Progenitor cell of endocrine pancreas (in vitro differentiated cells): ENCODE results near the gene CCDC92B. TPM values are rescaled to one million over a fixed set of nuclear protein-coding genes. Genes with fewer than 3 reads are reported as not detected.
"Not testable (repeated sequence)": the region's sequence is repeated elsewhere in the genome, so short reads cannot be mapped to it uniquely, and the experiment has no call there.

ENCODE experiments used
- DNase-seq: peaks from one replicate; pipeline ENCODE4 v3.0.0; 2021; ENCODE audit warnings: low spot score; ENCODE audit not compliant: unreplicated experiment
- H3K27ac Mint-ChIP-seq: 2 replicates; pipeline ENCODE4 v1.8.0; 2021; ENCODE audit warnings: mild to moderate bottlenecking, moderate library complexity, mixed read lengths
- H3K27me3 Mint-ChIP-seq: 2 replicates; pipeline ENCODE4 v1.8.0; 2021; ENCODE audit warnings: mixed read lengths
- H3K36me3 Mint-ChIP-seq: 2 replicates; pipeline ENCODE4 v1.8.0; 2022; ENCODE audit warnings: mixed read lengths; ENCODE audit not compliant: insufficient read depth
- H3K4me1 Mint-ChIP-seq: 2 replicates; pipeline ENCODE4 v1.8.0; 2021; ENCODE audit warnings: low read depth, mixed read lengths
- H3K4me3 Mint-ChIP-seq: 2 replicates; pipeline ENCODE4 v1.8.0; 2021; ENCODE audit warnings: low read depth, mild to moderate bottlenecking, moderate library complexity, mixed read lengths
- H3K9me3 Mint-ChIP-seq: 2 replicates; pipeline ENCODE4 v1.8.0; 2021; ENCODE audit warnings: low read depth, mixed read lengths
- total RNA-seq: library from RNA; stranded (reverse); gene quantifications from 2 replicates; pipeline ENCODE4 v1.2.1, GENCODE V29; 2021
- TF ChIP-seq, protein P1 (sequence below): fragments of 200-600 bp; sonication (generic); IDR thresholded peaks from one replicate; pipeline ENCODE4 v1.5.0; 2021; ENCODE audit warnings: antibody characterized with exemption, mild to moderate bottlenecking; ENCODE audit not compliant: unreplicated experiment

The CCDC92B gene
- total RNA-seq, 1 donor from 2014 or later = 1.3 TPM

DNA sequence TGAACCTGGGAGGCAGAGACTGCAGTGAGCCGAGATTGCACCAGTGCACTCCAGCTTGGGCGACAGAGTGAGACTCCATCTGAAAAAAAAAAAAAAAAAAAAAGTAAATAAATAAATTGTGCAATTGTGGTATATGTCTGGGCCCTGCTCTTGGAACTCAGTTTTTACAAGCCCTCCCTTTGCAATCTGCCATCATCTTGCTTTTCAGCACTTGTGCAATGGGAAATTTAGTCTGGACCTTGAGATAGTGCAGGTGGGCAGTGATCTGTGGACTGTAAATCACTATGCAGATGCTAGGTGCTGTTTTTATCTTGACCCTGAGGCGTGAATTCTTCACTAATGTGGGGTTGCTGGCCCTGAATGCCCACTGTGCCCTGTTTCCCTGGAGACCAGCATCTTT lies 40.2 kb upstream of the CCDC92B start:
- TF ChIP-seq, protein P1, sequence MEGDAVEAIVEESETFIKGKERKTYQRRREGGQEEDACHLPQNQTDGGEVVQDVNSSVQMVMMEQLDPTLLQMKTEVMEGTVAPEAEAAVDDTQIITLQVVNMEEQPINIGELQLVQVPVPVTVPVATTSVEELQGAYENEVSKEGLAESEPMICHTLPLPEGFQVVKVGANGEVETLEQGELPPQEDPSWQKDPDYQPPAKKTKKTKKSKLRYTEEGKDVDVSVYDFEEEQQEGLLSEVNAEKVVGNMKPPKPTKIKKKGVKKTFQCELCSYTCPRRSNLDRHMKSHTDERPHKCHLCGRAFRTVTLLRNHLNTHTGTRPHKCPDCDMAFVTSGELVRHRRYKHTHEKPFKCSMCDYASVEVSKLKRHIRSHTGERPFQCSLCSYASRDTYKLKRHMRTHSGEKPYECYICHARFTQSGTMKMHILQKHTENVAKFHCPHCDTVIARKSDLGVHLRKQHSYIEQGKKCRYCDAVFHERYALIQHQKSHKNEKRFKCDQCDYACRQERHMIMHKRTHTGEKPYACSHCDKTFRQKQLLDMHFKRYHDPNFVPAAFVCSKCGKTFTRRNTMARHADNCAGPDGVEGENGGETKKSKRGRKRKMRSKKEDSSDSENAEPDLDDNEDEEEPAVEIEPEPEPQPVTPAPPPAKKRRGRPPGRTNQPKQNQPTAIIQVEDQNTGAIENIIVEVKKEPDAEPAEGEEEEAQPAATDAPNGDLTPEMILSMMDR = no peak
- Mint-ChIP-seq H3K4me1 (peaks cover 6% of the 10 kb centered on the region), H3K9me3 (no peaks in the 10 kb centered on the region), H3K27ac (no peak overlapping the region), H3K4me3 (no peak overlapping the region), H3K27me3 (no peaks in the 10 kb centered on the region), H3K36me3 (no peaks in the 10 kb centered on the region)
- no peak for DNase-seq

DNA sequence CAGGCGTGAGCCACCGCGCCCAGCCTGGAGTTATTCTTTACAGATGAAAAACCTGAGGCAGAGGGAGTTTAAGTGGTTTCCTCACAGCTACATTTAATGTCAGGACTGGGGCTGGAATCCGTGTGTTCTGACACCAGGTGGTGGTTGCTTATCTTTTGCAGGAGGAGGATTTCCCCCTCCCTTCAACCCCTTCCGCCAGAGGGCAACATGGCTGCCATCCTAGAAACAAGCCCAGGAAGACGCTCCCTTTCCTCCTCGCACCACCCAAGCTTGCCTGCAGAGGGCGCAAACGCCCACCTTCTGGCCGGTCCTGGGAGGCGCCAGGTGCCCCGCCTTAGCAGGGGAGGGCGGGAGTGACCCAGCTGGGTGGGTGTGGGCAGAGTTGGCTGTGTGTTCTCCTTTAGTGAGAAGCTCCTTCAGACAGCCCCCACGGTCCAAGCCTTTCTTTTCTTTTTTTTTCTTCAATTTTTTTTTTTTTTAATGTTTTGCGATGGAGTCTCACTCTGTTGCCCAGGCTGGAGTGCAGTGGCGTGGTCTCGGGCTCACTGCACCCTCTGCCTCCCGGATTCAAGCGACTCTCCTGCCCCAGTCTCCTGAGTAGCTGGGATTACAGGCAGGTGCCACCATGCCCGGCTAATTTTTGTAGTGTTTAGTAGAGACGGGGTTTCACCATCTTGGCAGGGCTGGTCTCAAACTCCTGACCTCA lies 36.9 kb upstream of the CCDC92B start:
- peak; percentile 95 for DNase-seq
- no peak overlapping the region for H3K27ac Mint-ChIP-seq
- H3K4me3 Mint-ChIP-seq = no peak overlapping the region
- H3K27me3 Mint-ChIP-seq = no peaks in the 10 kb centered on the region
- peaks cover 6% of the 10 kb centered on the region for H3K4me1 Mint-ChIP-seq
- no peaks in the 10 kb centered on the region for H3K36me3 Mint-ChIP-seq
- TF ChIP-seq, protein P1 = peak; percentile 90
- no peaks in the 10 kb centered on the region for H3K9me3 Mint-ChIP-seq

DNA sequence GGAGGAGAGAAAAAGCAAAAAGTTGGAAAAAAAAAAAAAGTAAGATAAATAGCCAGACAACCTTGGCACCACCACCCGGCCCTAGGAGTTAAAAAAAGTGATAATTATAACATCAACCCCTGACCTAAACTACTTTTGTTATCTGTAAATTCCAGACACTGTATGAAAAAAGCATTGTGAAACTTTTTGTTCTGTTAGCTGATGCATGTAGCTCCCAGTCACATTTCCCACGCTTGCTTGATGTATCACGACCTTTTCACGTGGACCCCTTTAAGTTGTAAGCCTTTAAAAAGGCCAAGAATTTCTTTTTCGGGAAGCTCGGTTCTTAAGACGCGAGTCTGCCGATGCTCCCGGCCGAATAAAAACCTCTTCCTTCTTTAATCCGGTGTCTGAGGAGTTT lies 35.9 kb upstream of the CCDC92B start:
- not testable (repeated sequence) for H3K4me3 Mint-ChIP-seq, H3K9me3 Mint-ChIP-seq, H3K27me3 Mint-ChIP-seq, H3K4me1 Mint-ChIP-seq, H3K36me3 Mint-ChIP-seq, DNase-seq, H3K27ac Mint-ChIP-seq

DNA sequence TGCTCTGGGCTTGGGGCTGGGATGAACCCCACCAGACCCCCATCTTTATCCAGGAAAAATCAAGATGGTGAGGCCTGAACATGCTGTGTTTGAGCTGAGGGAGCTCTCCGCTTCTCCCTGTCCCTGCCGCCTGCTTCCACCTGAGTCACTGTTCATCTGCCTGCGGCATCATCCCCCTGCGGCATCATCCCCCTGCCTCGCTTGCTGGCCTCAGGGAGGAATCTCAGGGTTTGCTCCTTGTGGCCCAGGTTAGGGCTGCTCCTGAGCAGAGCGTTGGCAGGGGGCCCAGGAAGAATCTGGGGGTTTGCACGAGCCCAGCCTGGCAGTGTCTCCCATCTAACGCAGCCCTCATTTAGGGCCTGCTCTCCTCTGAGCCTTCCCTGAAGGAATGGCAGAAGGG lies 35.4 kb upstream of the CCDC92B start:
- no peak overlapping the region for H3K27ac Mint-ChIP-seq
- DNase-seq = no peak
- no peaks in the 10 kb centered on the region for H3K36me3 Mint-ChIP-seq
- H3K4me3 Mint-ChIP-seq = no peak overlapping the region
- no peaks in the 10 kb centered on the region for H3K9me3 Mint-ChIP-seq
- H3K27me3 Mint-ChIP-seq = no peaks in the 10 kb centered on the region
- peaks cover 6% of the 10 kb centered on the region for H3K4me1 Mint-ChIP-seq
- TF ChIP-seq, protein P1 = no peak

DNA sequence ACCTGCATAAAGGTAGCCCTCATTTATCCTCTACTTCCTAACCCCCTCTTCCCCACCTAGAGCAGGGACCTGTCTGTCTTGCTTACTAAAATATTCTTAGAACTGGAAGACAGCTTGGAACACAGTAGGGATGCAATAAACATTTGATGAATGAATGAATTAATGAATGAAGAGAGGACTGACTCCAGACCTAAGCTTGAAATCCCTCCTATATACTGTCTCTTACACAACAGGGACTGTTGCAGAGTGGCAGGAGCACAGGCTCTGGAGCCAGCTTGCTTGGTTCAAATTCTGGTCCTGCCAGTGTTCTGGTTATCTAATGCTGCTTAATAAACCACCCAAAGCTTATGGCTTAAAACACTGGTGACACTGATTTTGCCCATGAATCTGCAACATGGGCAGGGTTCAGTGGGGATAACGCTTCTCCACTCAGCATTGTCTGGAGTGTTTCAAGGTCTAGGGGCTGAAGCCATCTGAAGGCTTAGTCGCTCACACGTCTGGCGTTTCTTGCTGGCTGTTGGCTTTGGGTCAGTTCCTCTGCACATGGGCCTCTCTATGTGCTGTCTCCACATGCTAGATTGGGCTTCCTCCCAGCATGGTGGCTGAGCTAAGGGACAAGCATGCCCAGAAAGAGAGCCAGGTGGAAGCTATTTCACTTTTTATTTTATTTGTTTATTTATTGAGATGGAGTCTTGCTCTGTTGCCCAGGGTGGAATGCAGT lies 34.0 kb upstream of the CCDC92B start:
- H3K9me3 Mint-ChIP-seq = no peaks in the 10 kb centered on the region

More for the DNA sequence above, 34.0 kb upstream of the CCDC92B start:
- H3K27ac Mint-ChIP-seq = no peak overlapping the region
- no peaks in the 10 kb centered on the region for H3K27me3 Mint-ChIP-seq
- no peaks in the 10 kb centered on the region for H3K36me3 Mint-ChIP-seq
- no peak for DNase-seq
- H3K4me3 Mint-ChIP-seq = no peak overlapping the region
- H3K4me1 Mint-ChIP-seq = peaks cover 6% of the 10 kb centered on the region
- TF ChIP-seq, protein P1 = no peak
